Neural progenitor cell (in vitro differentiated cells): ENCODE data around the gene RADIL.

Source experiments
- CTCF ChIP-seq: fragments of 200-600 bp; sonication (generic); IDR thresholded peaks from 2 replicates; pipeline ENCODE4 v1.5.1; 2017; ENCODE audit warnings: antibody characterized with exemption, mild to moderate bottlenecking
- EZH2 ChIP-seq: fragments of 200-600 bp; sonication (generic); IDR thresholded peaks from 2 replicates; pipeline ENCODE4 v1.6.1; 2017; ENCODE audit warnings: antibody characterized with exemption, mild to moderate bottlenecking, moderate library complexity

- TF ChIP-seq CTCF (no peak), EZH2 (no peak)
Measured at GRCh38 chr7:4871056-4871680, 12.3 kb downstream of the RADIL start.
